ENCODE results near the gene WIPF3.

The WIPF3 gene

GRCh38 chr7:29809533-29810155 lies 3.3 kb downstream of the WIPF3 start:
- no peak for DNase-seq

GRCh38 chr7:29810297-29810696 lies 4.0 kb downstream of the WIPF3 start:
- no peak for DNase-seq

- DNase-seq: no peak
These were observed 4.6 kb downstream of the WIPF3 start for GRCh38 chr7:29810813-29811482.

- DNase-seq: no peak
These were observed 5.3 kb downstream of the WIPF3 start for GRCh38 chr7:29811586-29811985.

GRCh38 chr7:29812185-29812876 lies 6.0 kb downstream of the WIPF3 start:
- no peak for DNase-seq

GRCh38 chr7:29815181-29816105 lies 9.1 kb downstream of the WIPF3 start:
- DNase-seq: no peak

GRCh38 chr7:29818308-29818707 lies 12.0 kb downstream of the WIPF3 start:
- no peak for DNase-seq

GRCh38 chr7:29825775-29826529 lies 19.6 kb downstream of the WIPF3 start:
- DNase-seq: no peak

GRCh38 chr7:29826530-29826822 lies 20.2 kb downstream of the WIPF3 start:
- no peak for DNase-seq

- no peak for DNase-seq
These were observed 20.6 kb downstream of the WIPF3 start for GRCh38 chr7:29826904-29827303.

- no peak for DNase-seq
These were observed 25.4 kb downstream of the WIPF3 start for GRCh38 chr7:29831705-29832104.

GRCh38 chr7:29833929-29834328 lies 27.6 kb downstream of the WIPF3 start:
- no peak for DNase-seq

- DNase-seq: no peak
These were observed 29.4 kb downstream of the WIPF3 start for GRCh38 chr7:29835718-29836117.

GRCh38 chr7:29839302-29839701 lies 33.0 kb downstream of the WIPF3 start:
- no peak for DNase-seq

GRCh38 chr7:29839921-29840320 lies 33.6 kb downstream of the WIPF3 start:
- no peak for DNase-seq

- no peak for DNase-seq
These were observed 34.4 kb downstream of the WIPF3 start for GRCh38 chr7:29840701-29841100.

GRCh38 chr7:29841926-29842701 lies 35.8 kb downstream of the WIPF3 start:
- DNase-seq: no peak

- no peak for DNase-seq
These were observed 36.8 kb downstream of the WIPF3 start for GRCh38 chr7:29843093-29843492.

GRCh38 chr7:29843726-29844125 lies 37.4 kb downstream of the WIPF3 start:
- no peak for DNase-seq

GRCh38 chr7:29844559-29844958 lies 38.3 kb downstream of the WIPF3 start:
- DNase-seq: no peak

- DNase-seq: no peak
These were observed 41.2 kb downstream of the WIPF3 start for GRCh38 chr7:29847496-29847895.

GRCh38 chr7:29847916-29848315 lies 41.6 kb downstream of the WIPF3 start:
- DNase-seq: no peak

All from T1000 (cell line).